GM23338 (cell line): ENCODE measurements around the gene CAPN10. TPM values are rescaled to one million over a fixed set of nuclear protein-coding genes. Genes with fewer than 3 reads are reported as not detected.
A peak's percentile ranks its signal among the peaks of the same experiment; 100 is the strongest.

Experiments
- ATAC-seq: fragments of 200-7000 bp; cut with Tn5 transposase; 3 replicates; pipeline ENCODE4 v1.9.1; 2020
- DNase-seq: peaks from one replicate; pipeline ENCODE4 v3.0.0-alpha.2; 2015; ENCODE audit warnings: low spot score
- H2AFZ ChIP-seq: fragments of 200-600 bp; sonication (generic); 2 replicates; pipeline ENCODE4 v1.8.0; 2016; ENCODE audit warnings: antibody characterized with exemption, mild to moderate bottlenecking, moderate library complexity
- H3F3A ChIP-seq: fragments of 200-600 bp; sonication (generic); replicated peaks from 2 replicates; pipeline ENCODE4 v1.8.0; 2017; ENCODE audit warnings: antibody characterized with exemption, mixed run types, low read depth
- H3K27ac ChIP-seq: fragments of 200-600 bp; sonication (generic); 2 replicates; pipeline ENCODE4 v1.6.1; 2016; ENCODE audit warnings: low read depth
- H3K27me3 ChIP-seq: fragments of 200-600 bp; sonication (generic); 2 replicates; pipeline ENCODE4 v1.8.0; 2016; ENCODE audit warnings: mild to moderate bottlenecking, mixed run types, moderate library complexity; ENCODE audit not compliant: insufficient read depth
- H3K36me3 ChIP-seq: fragments of 200-600 bp; sonication (generic); 2 replicates; pipeline ENCODE4 v1.8.0; 2016; ENCODE audit warnings: mild to moderate bottlenecking; ENCODE audit not compliant: insufficient read depth
- H3K4me1 ChIP-seq: fragments of 200-600 bp; sonication (generic); 2 replicates; pipeline ENCODE4 v1.8.0; 2016; ENCODE audit warnings: mild to moderate bottlenecking, moderate library complexity; ENCODE audit not compliant: insufficient read depth
- H3K4me2 ChIP-seq: fragments of 200-600 bp; sonication (generic); 2 replicates; pipeline ENCODE4 v1.7.1; 2017; ENCODE audit warnings: mixed run types
- H3K4me3 ChIP-seq: fragments of 200-600 bp; sonication (generic); 2 replicates; pipeline ENCODE4 v1.6.1; 2016; ENCODE audit warnings: mixed run types
- H3K79me2 ChIP-seq: fragments of 200-600 bp; sonication (generic); replicated peaks from 2 replicates; pipeline ENCODE4 v1.8.0; 2017; ENCODE audit warnings: mild to moderate bottlenecking; ENCODE audit not compliant: insufficient read depth
- H3K9me2 ChIP-seq: fragments of 200-600 bp; sonication (generic); 2 replicates; pipeline ENCODE4 v1.8.0; 2017; ENCODE audit not compliant: insufficient read depth
- H4K20me1 ChIP-seq: fragments of 200-600 bp; sonication (generic); replicated peaks from 2 replicates; pipeline ENCODE4 v1.8.0; 2017; ENCODE audit warnings: mild to moderate bottlenecking; ENCODE audit not compliant: insufficient read depth
- H3K27ac Mint-ChIP-seq: 2 replicates; pipeline ENCODE4 v1.8.0; 2020; ENCODE audit warnings: inconsistent platforms, mild to moderate bottlenecking, moderate library complexity, mixed read lengths
- H3K27me3 Mint-ChIP-seq: 3 replicates; pipeline ENCODE4 v1.8.0; 2022; ENCODE audit warnings: low read depth, mild to moderate bottlenecking, moderate library complexity, mixed read lengths, inconsistent platforms; ENCODE audit not compliant: insufficient read depth, poor library complexity
- H3K36me3 Mint-ChIP-seq: 3 replicates; pipeline ENCODE4 v1.8.0; 2021; ENCODE audit warnings: low read depth, mild to moderate bottlenecking, inconsistent platforms, moderate library complexity, mixed read lengths
- H3K4me1 Mint-ChIP-seq: 3 replicates; pipeline ENCODE4 v1.8.0; 2020; ENCODE audit warnings: mild to moderate bottlenecking, inconsistent platforms, mixed read lengths
- H3K4me3 Mint-ChIP-seq: 3 replicates; pipeline ENCODE4 v1.8.0; 2021; ENCODE audit warnings: moderate library complexity, mild to moderate bottlenecking, inconsistent platforms, mixed read lengths
- H3K9me3 Mint-ChIP-seq: 3 replicates; pipeline ENCODE4 v1.8.0; 2020; ENCODE audit warnings: moderate library complexity, mild to moderate bottlenecking, inconsistent platforms, mixed read lengths
- CREB1 ChIP-seq: fragments of 250-450 bp; sonication (Bioruptor Pico); IDR thresholded peaks from 2 replicates; pipeline ENCODE4 v1.5.0; 2020; ENCODE audit warnings: low read depth, mild to moderate bottlenecking, moderate library complexity
- CTCF ChIP-seq, 2 experiments: fragments of 200-600 bp in 1 of 2; sonication (generic) in 1 of 2; conservative IDR thresholded peaks; 2 replicates each; pipeline versions ENCODE4 v1.5.1 to v1.6.1; 2016 to 2017; ENCODE audit warnings: antibody characterized with exemption in 2 of 2, low read depth in 2 of 2, mild to moderate bottlenecking in 2 of 2, moderate library complexity in 1 of 2
- ETS1 ChIP-seq: IDR thresholded peaks from 2 replicates; pipeline ENCODE4 v1.6.1; 2016; ENCODE audit warnings: antibody characterized with exemption
- EZH2phosphoT487 ChIP-seq: fragments of 200-600 bp; sonication (generic); IDR thresholded peaks from one replicate; pipeline ENCODE4 v1.8.1; 2018; ENCODE audit warnings: antibody characterized with exemption; ENCODE audit not compliant: unreplicated experiment
- REST ChIP-seq: IDR thresholded peaks from one replicate; pipeline ENCODE4 v1.6.1; 2018; ENCODE audit warnings: antibody characterized with exemption; ENCODE audit not compliant: unreplicated experiment
- STAT1 ChIP-seq: IDR thresholded peaks from one replicate; pipeline ENCODE4 v1.6.1; 2016; ENCODE audit warnings: antibody characterized with exemption; ENCODE audit not compliant: unreplicated experiment
- ZNF114 ChIP-seq: fragments of 250-450 bp; sonication (Bioruptor Pico); IDR thresholded peaks from 2 replicates; pipeline ENCODE4 v1.5.0; 2020; ENCODE audit warnings: mild to moderate bottlenecking, moderate library complexity
- polyA plus RNA-seq: library from polyadenylated mRNA; unstranded; fragments of >200 nt; fragmentation: Nextera tagmentation; extraction: Ambion mirVana; gene quantifications from 2 replicates; pipeline ENCODE4 v1.2.1, GENCODE V29; 2016
- total RNA-seq: library from RNA; depleted of rRNA; stranded (reverse); fragments of >200 nt; shearing (Covaris generic); gene quantifications from 2 replicates; pipeline ENCODE4 v1.2.3, GENCODE V29; 2014

The CAPN10 gene
- total and polyA plus RNA-seq, 2 experiments from 2014 or later = 30.2 to 59.8 TPM

- no peak overlapping the region for H2AFZ ChIP-seq
- H3K4me1 ChIP-seq = no peaks in the 10 kb centered on the region
- H3K27me3 ChIP-seq = no peaks in the 10 kb centered on the region
- ATAC-seq (no peak), DNase-seq (no peak)
- no peak overlapping the region for H3K27ac Mint-ChIP-seq
- H3K4me2 ChIP-seq = no peak overlapping the region
- no peaks in the 10 kb centered on the region for H3K79me2 ChIP-seq
- TF ChIP-seq REST = no peak
- no peak for TF ChIP-seq ZNF114 (CRISPR knock-in tag)
- TF ChIP-seq CREB1 (CRISPR knock-in tag) = no peak
- no peak for TF ChIP-seq EZH2phosphoT487
- H3K9me3 Mint-ChIP-seq = peaks cover 23% of the 10 kb centered on the region
- H3K4me3 Mint-ChIP-seq = no peak overlapping the region
- no peak overlapping the region for H3K27ac ChIP-seq
- H3K36me3 Mint-ChIP-seq = peaks cover 3% of the 10 kb centered on the region; the same call in 1 of the 3 replicates
- H3K27me3 Mint-ChIP-seq = peaks cover 10% of the 10 kb centered on the region
- no peaks in the 10 kb centered on the region for H3K9me2 ChIP-seq
- H3K4me3 ChIP-seq = no peak overlapping the region
- H3K36me3 ChIP-seq = no peaks in the 10 kb centered on the region
- no peaks in the 10 kb centered on the region for H3F3A ChIP-seq
- no peaks in the 10 kb centered on the region for H3K4me1 Mint-ChIP-seq
- no peaks in the 10 kb centered on the region for H4K20me1 ChIP-seq
Observed at GRCh38 chr2:240639566-240639965, 53.0 kb downstream of the CAPN10 start.

GRCh38 chr2:240640939-240641338 lies 54.4 kb downstream of the CAPN10 start:
- peaks cover 7% of the 10 kb centered on the region for H3K27me3 Mint-ChIP-seq

More at GRCh38 chr2:240640939-240641338, 54.4 kb downstream of the CAPN10 start:
- H3K27me3 ChIP-seq = no peaks in the 10 kb centered on the region
- H3K36me3 Mint-ChIP-seq = peaks cover 3% of the 10 kb centered on the region; the same call in 1 of the 3 replicates
- H3K4me3 Mint-ChIP-seq = no peak overlapping the region
- peak; percentile 96 for ATAC-seq
- peaks cover 12% of the 10 kb centered on the region; the same call in 2 of the 3 replicates for H3K9me3 Mint-ChIP-seq
- H3K36me3 ChIP-seq = no peaks in the 10 kb centered on the region
- no peak overlapping the region for H3K4me3 ChIP-seq
- H3K4me1 Mint-ChIP-seq = no peaks in the 10 kb centered on the region
- H2AFZ ChIP-seq = no peak overlapping the region
- H3K4me1 ChIP-seq = no peaks in the 10 kb centered on the region
- no peak overlapping the region for H3K27ac ChIP-seq
- no peaks in the 10 kb centered on the region for H3F3A ChIP-seq
- H3K4me2 ChIP-seq = no peak overlapping the region
- H3K9me2 ChIP-seq = no peaks in the 10 kb centered on the region
- TF ChIP-seq ETS1 = no peak
- TF ChIP-seq STAT1 = no peak
- TF ChIP-seq CREB1 (CRISPR knock-in tag) = no peak
- TF ChIP-seq CTCF (conservative IDR thresholded peaks at IDR 0.05; ENCODE audit: low read depth in 2 of 2) = peak; percentile 63 to 88
- TF ChIP-seq EZH2phosphoT487 = no peak
- no peaks in the 10 kb centered on the region for H3K79me2 ChIP-seq
- DNase-seq = peak; percentile 86
- no peak overlapping the region for H3K27ac Mint-ChIP-seq
- H4K20me1 ChIP-seq = no peaks in the 10 kb centered on the region
